NCI-H1048 (cell line): Measurements from ENCODE around the gene PARD3B.

Source experiments
- DNase-seq: peaks from one replicate; lab custom pipeline; 2025; lab: John Stamatoyannopoulos, UW

PARD3B gene

GRCh38 chr2:205656461-205656860 lies 1111.2 kb downstream of the PARD3B start:
- DNase-seq = no peak

- no peak for DNase-seq
Measured at GRCh38 chr2:205656941-205657340, 1111.7 kb downstream of the PARD3B start.

GRCh38 chr2:205657579-205657978 lies 1112.3 kb downstream of the PARD3B start:
- DNase-seq = no peak

GRCh38 chr2:205658068-205658467 lies 1112.8 kb downstream of the PARD3B start:
- DNase-seq = no peak

GRCh38 chr2:205658572-205658971 lies 1113.3 kb downstream of the PARD3B start:
- DNase-seq = no peak

- no peak for DNase-seq
Measured at GRCh38 chr2:205659922-205660321, 1114.6 kb downstream of the PARD3B start.

- no peak for DNase-seq
Measured at GRCh38 chr2:205660521-205661124, 1115.3 kb downstream of the PARD3B start.

- no peak for DNase-seq
Measured at GRCh38 chr2:205661281-205661680, 1116.0 kb downstream of the PARD3B start.

- no peak for DNase-seq
Measured at GRCh38 chr2:205662206-205662965, 1117.1 kb downstream of the PARD3B start.

- DNase-seq = no peak
Measured at GRCh38 chr2:205665791-205666190, 1120.5 kb downstream of the PARD3B start.
